HG03558 (cell line): ENCODE measurements around the gene RNF32.
"Not testable (repeated sequence)": the region's sequence is repeated elsewhere in the genome, so short reads cannot be mapped to it uniquely, and the experiment has no call there.

Experiments used
- ATAC-seq: cut with Tn5 transposase; IDR thresholded peaks from one replicate; pipeline ENCODE4 v1.9.1; 2021; ENCODE audit warnings: moderate number of reproducible peaks; ENCODE audit not compliant: unreplicated experiment; ENCODE audit errors: extremely low read depth

Gene RNF32

GRCh38 chr7:156668130-156668741, 27.7 kb downstream of the RNF32 start:
- no peak for ATAC-seq

- no peak for ATAC-seq
Measured at GRCh38 chr7:156669035-156669828, 28.7 kb downstream of the RNF32 start.

DNA sequence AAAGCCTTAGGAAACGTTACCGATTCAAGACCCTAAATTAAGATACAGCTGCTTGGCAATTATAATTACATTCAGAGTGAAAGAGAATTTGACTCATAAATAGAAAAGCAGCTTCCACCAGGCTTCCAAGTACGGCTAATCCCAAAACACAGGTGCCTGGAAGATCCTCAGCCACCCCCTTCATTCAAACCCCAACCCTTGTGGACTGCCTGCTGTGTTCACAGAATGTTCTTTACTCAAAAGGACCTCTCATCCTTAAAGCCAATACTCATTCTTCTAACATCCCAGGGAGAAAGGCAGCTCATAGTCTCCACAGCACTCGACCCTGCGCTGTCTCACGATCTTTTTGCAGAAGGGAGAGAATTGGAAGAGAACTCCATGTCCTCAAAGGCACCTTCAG, 32.9 kb downstream of the RNF32 start:
- no peak for ATAC-seq

DNA sequence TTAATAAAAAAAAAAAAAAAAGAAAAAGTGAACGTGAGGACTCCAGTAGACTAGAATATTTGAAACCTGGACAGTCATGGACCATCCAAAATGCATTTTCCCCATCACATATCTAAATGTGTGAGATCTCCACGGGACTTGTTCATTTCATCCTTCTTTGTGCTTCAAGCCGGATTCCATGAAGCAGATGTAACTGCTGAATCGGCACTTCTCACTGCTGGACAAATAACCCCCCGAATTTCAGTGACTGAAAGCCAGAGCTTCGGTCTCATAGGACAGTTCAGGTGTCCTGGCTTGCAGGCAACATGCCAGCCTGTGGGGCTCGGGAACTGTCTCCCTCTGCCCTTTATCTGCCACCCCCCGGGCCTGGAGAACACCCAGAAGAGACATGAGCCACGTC, 33.3 kb downstream of the RNF32 start:
- ATAC-seq: no peak

- ATAC-seq: no peak
Measured at GRCh38 chr7:156675721-156676120, 35.1 kb downstream of the RNF32 start.

DNA sequence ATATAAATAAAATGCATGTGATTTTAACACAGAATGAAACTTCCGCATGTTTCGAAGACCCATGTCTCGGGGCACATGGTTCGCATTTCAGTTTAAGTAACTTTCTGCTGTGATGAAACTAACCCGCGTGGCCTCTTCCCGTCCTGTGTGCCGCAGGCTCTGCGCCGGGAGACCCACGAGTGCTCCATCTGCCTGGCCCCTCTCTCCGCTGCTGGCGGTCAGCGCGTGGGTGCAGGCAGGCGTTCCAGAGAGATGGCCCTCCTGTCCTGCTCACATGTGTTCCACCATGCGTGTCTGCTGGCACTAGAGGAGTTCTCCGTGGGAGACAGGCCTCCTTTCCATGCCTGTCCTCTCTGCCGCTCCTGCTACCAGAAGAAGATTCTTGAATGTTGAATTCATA, 35.7 kb downstream of the RNF32 start:
- no peak for ATAC-seq

- no peak for ATAC-seq
Measured at GRCh38 chr7:156677374-156678054, 36.9 kb downstream of the RNF32 start.

DNA sequence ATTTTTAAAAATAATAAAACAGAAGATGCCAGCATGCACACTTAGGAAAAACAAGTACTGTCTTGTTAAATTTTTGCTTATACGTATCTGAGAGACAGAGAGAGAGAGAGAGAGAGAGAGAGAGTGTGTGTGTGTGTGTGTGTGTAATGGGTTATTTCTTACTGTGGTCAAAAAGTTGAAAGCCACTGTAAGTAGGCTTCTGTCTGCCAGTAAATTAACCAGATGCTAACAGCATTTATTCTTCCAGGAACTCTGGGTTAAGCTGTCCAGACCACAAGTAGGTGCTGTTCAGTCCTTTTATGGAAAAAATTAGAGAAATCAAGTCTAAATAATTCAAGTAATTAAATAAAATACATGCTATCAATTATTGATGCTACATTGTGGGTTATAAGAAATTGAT, 39.7 kb downstream of the RNF32 start:
- no peak for ATAC-seq

- no peak for ATAC-seq
Measured at GRCh38 chr7:156682928-156683327, 42.4 kb downstream of the RNF32 start.

- no peak for ATAC-seq
Measured at GRCh38 chr7:156684251-156684650, 43.7 kb downstream of the RNF32 start.

- ATAC-seq: no peak
Measured at GRCh38 chr7:156684661-156685060, 44.1 kb downstream of the RNF32 start.

DNA sequence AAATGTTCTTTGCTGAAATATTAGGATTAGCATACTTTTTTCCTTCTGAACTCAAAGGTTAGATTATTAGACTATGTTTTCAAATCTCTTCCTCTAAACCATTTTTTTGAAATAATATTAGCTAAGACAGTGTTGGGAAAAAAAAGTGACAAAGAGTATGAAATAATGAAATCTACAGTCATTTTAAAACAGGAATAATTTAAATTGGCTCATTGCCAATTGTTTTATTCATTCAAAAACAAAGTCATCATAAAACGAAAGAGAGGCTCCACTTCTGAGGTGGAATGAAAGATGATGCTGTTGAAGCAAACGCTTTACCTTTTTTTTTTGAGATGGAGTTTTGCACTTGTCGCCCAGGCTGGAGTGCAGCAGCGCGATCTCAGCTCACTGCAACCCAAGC, 51.2 kb downstream of the RNF32 start:
- no peak for ATAC-seq

DNA sequence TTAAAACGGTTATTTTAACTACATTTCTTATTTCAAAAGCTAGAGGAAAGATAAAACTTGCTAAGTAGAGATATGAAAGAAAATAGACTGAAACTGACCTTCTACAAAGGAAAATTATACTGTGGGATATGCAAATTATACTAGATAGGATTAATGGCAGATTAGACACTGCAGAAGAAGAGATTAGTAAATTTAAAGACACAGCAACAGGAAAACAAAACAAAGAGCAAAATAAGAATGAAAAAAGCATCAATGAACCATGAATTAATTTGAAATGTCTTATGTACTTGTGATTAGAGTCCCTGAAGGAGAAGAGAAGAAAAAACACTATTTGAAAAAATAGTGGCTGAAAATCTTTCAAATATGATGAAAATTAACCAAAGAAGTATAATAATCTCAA, 52.3 kb downstream of the RNF32 start:
- ATAC-seq: no peak

- no peak for ATAC-seq
Measured at GRCh38 chr7:156693627-156694026, 53.1 kb downstream of the RNF32 start.

DNA sequence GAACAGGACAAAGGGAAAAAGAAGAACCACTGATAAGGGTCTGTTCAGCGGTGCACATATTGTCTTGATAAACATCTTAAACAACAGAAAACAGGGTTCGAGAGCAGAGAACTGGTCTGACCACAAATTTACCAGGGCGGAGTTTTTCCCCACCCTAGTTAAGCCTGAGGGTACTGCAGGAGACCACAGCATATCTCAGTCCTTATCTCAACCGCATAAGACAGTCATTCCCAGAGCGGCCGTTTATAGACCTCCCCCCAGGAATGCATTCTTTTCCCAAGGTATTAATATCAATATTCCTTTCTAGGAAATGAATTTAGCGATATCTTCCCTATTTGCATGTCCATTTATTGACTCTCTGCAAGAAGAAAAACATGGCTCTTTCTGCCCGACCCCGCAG, 56.7 kb downstream of the RNF32 start:
- ATAC-seq: not testable (repeated sequence)

GRCh38 chr7:156698512-156698911, 57.9 kb downstream of the RNF32 start:
- ATAC-seq: not testable (repeated sequence)

DNA sequence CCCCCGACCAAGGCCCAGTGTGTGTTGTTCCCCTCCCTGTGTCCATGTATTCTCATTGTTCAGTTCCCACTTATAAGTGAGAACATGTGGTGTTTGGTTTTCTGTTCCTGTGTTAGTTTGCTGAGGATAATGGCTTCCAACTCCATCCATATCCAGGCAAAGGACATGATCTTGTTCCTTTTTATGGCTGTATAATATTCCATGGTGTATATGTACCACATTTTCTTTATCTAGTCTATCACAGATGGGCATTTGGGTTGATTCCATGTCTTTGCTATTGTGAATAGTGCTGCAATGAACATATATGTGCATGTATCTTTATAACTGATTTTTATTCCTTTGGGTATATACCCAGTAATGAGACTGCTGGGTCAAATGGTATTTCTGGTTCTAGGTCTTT, 61.2 kb downstream of the RNF32 start:
- not testable (repeated sequence) for ATAC-seq

- ATAC-seq: no peak
Measured at GRCh38 chr7:156702399-156702798, 61.8 kb downstream of the RNF32 start.

DNA sequence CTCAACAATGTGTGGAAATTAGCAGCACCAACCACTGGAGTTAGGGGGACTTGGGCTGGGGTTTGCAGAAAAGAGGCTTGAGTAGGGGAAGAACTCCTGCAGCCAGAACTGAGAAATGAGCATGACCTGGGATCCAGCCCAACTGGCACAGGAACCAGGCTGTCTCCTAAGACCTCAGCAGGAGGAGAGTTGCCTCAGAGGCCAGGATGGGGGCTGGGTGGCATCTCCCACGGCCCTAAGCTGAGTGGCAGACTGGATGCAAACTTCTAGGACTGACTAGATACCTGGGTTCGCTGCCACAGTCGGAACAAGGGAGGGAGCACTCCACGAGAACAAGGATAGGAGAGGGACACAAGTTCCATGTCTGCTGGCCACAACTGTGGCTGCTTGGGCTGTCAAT, 62.6 kb downstream of the RNF32 start:
- no peak for ATAC-seq

DNA sequence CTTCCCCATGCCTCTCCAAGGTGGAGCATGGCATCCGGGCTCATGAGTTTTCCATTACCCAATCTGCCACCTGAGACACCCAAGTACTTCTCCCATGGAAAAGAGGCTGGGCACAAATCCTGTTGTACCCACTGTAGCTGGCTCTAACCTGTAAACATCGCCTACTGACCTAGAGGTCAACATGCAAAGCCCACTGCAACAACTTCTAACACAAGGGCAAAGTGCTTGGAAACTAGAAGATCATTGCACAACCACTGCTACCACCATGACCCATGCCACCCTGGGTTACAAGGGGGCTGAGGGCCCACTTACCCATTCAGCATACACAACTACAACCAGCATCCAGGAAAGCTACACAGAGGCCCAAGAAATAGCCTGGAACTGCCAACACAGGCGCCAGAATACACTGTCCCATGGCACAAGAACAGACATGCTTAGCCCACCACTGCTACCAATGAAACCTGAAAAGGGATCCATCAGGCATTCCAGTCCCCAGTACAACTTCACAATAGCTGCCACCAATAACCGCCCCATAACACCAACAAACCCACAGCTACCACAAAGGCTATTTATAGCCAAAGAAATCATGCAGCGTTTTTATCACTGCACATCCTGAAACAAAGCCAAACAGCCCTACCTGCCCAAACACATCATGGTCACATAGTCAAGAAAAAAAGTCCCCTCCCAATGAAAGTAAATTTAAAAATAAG, 63.4 kb downstream of the RNF32 start:
- no peak for ATAC-seq
